SK-N-SH (cell line): Measurements from ENCODE around the gene QSOX2. TPM values are rescaled to one million over a fixed set of nuclear protein-coding genes. Genes with fewer than 3 reads are reported as not detected.

Source experiments
- CTCF ChIA-PET: fragments of 300-600, 350-600 bp; formaldehyde crosslinking; extraction: SDS; loops from one replicate; lab custom pipeline; 2021; lab: Yijun Ruan, JAX
- POLR2A ChIA-PET: fragments of 350-600 bp; sonication (Branson Sonifier 250); formaldehyde crosslinking; extraction: SDS; loops from one replicate; lab custom pipeline; 2020; ENCODE audit warnings: antibody characterized with exemption, inconsistent platforms; lab: Yijun Ruan, JAX
- DNase-seq: peaks from one replicate; pipeline ENCODE4 v3.0.0; 2012
- H2AFZ ChIP-seq: fragments of 200-600 bp; sonication (generic); 2 replicates; pipeline ENCODE4 v1.8.1; 2016; ENCODE audit warnings: antibody characterized with exemption, mild to moderate bottlenecking, low read depth
- H3F3A ChIP-seq: fragments of 200-600 bp; sonication (generic); replicated peaks from 2 replicates; pipeline ENCODE3; 2016; ENCODE audit warnings: antibody characterized with exemption, mild to moderate bottlenecking; ENCODE audit not compliant: insufficient read depth
- H3K27ac ChIP-seq, 2 experiments: fragments of 200-500 bp in 1 of 2; fragments of 200-600 bp in 1 of 2; sonication (Bioruptor generic) in 1 of 2; sonication (generic), shearing (Covaris generic) in 1 of 2; 2 replicates each; pipeline versions ENCODE4 v1.5.1 to v1.6.1; 2014 to 2016; ENCODE audit warnings: low read depth in 2 of 2, inconsistent platforms in 1 of 2, low read length in 1 of 2, mild to moderate bottlenecking in 1 of 2, mixed read lengths in 1 of 2
- H3K27me3 ChIP-seq: fragments of 200-600 bp; sonication (generic), shearing (Covaris generic); 2 replicates; pipeline ENCODE4 v1.6.1; 2016; ENCODE audit warnings: mixed run types; ENCODE audit not compliant: insufficient read depth
- H3K36me3 ChIP-seq, 2 experiments: fragments of 200-500 bp in 1 of 2; fragments of 200-600 bp in 1 of 2; sonication (Bioruptor generic) in 1 of 2; sonication (generic) in 1 of 2; replicated peaks in 1 of 2; 2 replicates each; pipeline versions ENCODE3 to v1.5.1; 2014 to 2016; ENCODE audit warnings: low read length in 1 of 2, mild to moderate bottlenecking in 1 of 2; ENCODE audit not compliant: insufficient read depth in 2 of 2, control insufficient read depth in 1 of 2
- H3K4me1 ChIP-seq, 2 experiments: fragments of 200-500 bp in 1 of 2; fragments of 200-600 bp in 1 of 2; sonication (Bioruptor generic) in 1 of 2; sonication (generic), shearing (Covaris generic) in 1 of 2; 2 replicates each; pipeline versions ENCODE4 v1.5.1 to v1.6.1; 2014 to 2016; ENCODE audit warnings: low read depth in 1 of 2, low read length in 1 of 2, mixed run types in 1 of 2; ENCODE audit not compliant: insufficient read depth in 2 of 2, control insufficient read depth in 1 of 2
- H3K4me2 ChIP-seq: fragments of 200-600 bp; sonication (generic), shearing (Covaris generic); 2 replicates; pipeline ENCODE4 v1.6.1; 2017; ENCODE audit warnings: mixed run types
- H3K4me3 ChIP-seq, 2 experiments: fragments of 200-500 bp in 1 of 2; fragments of 200-600 bp in 1 of 2; sonication (Bioruptor generic) in 1 of 2; sonication (generic), shearing (Covaris generic) in 1 of 2; 2 replicates each; pipeline versions ENCODE4 v1.5.1 to v1.8.1; 2014 to 2016; ENCODE audit warnings: low read depth in 2 of 2, inconsistent platforms in 1 of 2, low read length in 1 of 2, mild to moderate bottlenecking in 1 of 2, mixed read lengths in 1 of 2, moderate library complexity in 1 of 2
- H3K79me2 ChIP-seq: fragments of 200-600 bp; sonication (generic); 2 replicates; pipeline ENCODE4 v1.8.1; 2017; ENCODE audit warnings: mild to moderate bottlenecking; ENCODE audit not compliant: insufficient read depth
- H3K9ac ChIP-seq: fragments of 200-600 bp; sonication (generic); 2 replicates; pipeline ENCODE4 v1.6.1; 2017; ENCODE audit warnings: mixed run types
- H3K9me2 ChIP-seq: fragments of 200-600 bp; sonication (generic); 2 replicates; pipeline ENCODE4 v1.6.1; 2017; ENCODE audit warnings: mixed run types
- H3K9me3 ChIP-seq: fragments of 200-600 bp; sonication (generic); 2 replicates; pipeline ENCODE4 v1.6.1; 2017; ENCODE audit warnings: mixed run types, mild to moderate bottlenecking, moderate library complexity
- H4K20me1 ChIP-seq: fragments of 200-600 bp; sonication (generic); 2 replicates; pipeline ENCODE4 v1.6.1; 2017; ENCODE audit warnings: mild to moderate bottlenecking, mixed run types; ENCODE audit not compliant: insufficient read depth
- FOSL2 ChIP-seq: IDR thresholded peaks from 2 replicates; pipeline ENCODE4 v1.4.0; 2012; ENCODE audit warnings: low read depth, mild to moderate bottlenecking, moderate library complexity, borderline replicate concordance
- FOXM1 ChIP-seq: IDR thresholded peaks from 2 replicates; pipeline ENCODE4 v1.4.0; 2012; ENCODE audit warnings: low read depth, mild to moderate bottlenecking
- GATA2 ChIP-seq: sonication (generic); formaldehyde crosslinking; IDR thresholded peaks from 2 replicates; pipeline ENCODE4 v1.5.0; 2020; ENCODE audit warnings: mild to moderate bottlenecking, missing genetic modification reagents
- IRF3 ChIP-seq: fragments of 150-350 bp; IDR thresholded peaks from 2 replicates; pipeline ENCODE4 v1.6.1; 2016; ENCODE audit warnings: mild to moderate bottlenecking, low read depth, low read length
- MAX ChIP-seq: IDR thresholded peaks from 2 replicates; pipeline ENCODE4 v1.4.0; 2012; ENCODE audit warnings: low read depth
- MEF2A ChIP-seq: IDR thresholded peaks from 2 replicates; pipeline ENCODE4 v1.4.0; 2012; ENCODE audit warnings: low read depth, borderline replicate concordance
- MXI1 ChIP-seq: IDR thresholded peaks from 2 replicates; pipeline ENCODE4 v1.6.1; 2012; ENCODE audit warnings: mild to moderate bottlenecking, low read depth, low read length, improper control_type of control experiment
- NFIC ChIP-seq: IDR thresholded peaks from 2 replicates; pipeline ENCODE4 v1.4.0; 2012; ENCODE audit warnings: borderline replicate concordance
- NRF1 ChIP-seq: IDR thresholded peaks from 2 replicates; pipeline ENCODE4 v1.6.1; 2012; ENCODE audit warnings: low read depth, mild to moderate bottlenecking, low read length
- PBX3 ChIP-seq: IDR thresholded peaks from 2 replicates; pipeline ENCODE4; 2012
- POLR2AphosphoS5 ChIP-seq: IDR thresholded peaks from 2 replicates; pipeline ENCODE4 v1.6.1; 2012; ENCODE audit warnings: low read depth, low read length
- RAD21 ChIP-seq: IDR thresholded peaks from 2 replicates; pipeline ENCODE4 v1.6.1; 2012; ENCODE audit warnings: mild to moderate bottlenecking, low read length
- RCOR1 ChIP-seq: fragments of 150-350 bp; IDR thresholded peaks from 2 replicates; pipeline ENCODE4 v1.6.1; 2017; ENCODE audit warnings: antibody characterized with exemption, low read length
- YY1 ChIP-seq: IDR thresholded peaks from 2 replicates; pipeline ENCODE4 v1.4.0; 2012; ENCODE audit warnings: low read depth, mild to moderate bottlenecking
- ZBTB33 ChIP-seq: IDR thresholded peaks from 2 replicates; pipeline ENCODE4 v1.4.0; 2012; ENCODE audit warnings: low read depth, borderline replicate concordance
- WGBS: methylation state at CpG from one replicate; pipeline ENCODE4 v1.1.6; 2017; ENCODE audit warnings: low lambda C conversion rate; 5-methylcytosine and 5-hydroxymethylcytosine counted together
- polyA plus RNA-seq, 3 experiments: library from polyadenylated mRNA; depleted of rRNA; stranded (reverse); fragments of >200 nt; gene quantifications; 2 replicates each; pipeline ENCODE4 v1.2.3, GENCODE V29; 2012

Gene QSOX2
- polyA plus RNA-seq, 1 of the 3 experiments (the other 2 are of a cell fraction) = 26.6 TPM

- Histone ChIP-seq H3K9me2 (no peaks in the 10 kb centered on the region), H3K4me2 (no peak overlapping the region), H3K4me1 (peaks cover 0 to 15% of the 10 kb centered on the region in 2 experiments; a peak in 1 of 4 replicates), H3K27me3 (peaks cover 20% of the 10 kb centered on the region), H3K36me3 (no peaks in the 10 kb centered on the region), H3F3A (no peaks in the 10 kb centered on the region), H2AFZ (no peak overlapping the region), H3K9me3 (no peaks in the 10 kb centered on the region), H3K4me3 (no peak overlapping the region), H3K27ac (no peak overlapping the region), H3K9ac (no peak overlapping the region), H4K20me1 (no peaks in the 10 kb centered on the region), H3K79me2 (no peaks in the 10 kb centered on the region)
- WGBS = 62% methylated on average over 12 of the region's 13 CpGs
- ChIA-PET CTCF (interaction anchor here (0.8 to 6.3 kb wide), 2 partner anchors 13 to 20 kb away, joined by 3 to 51 read pairs; no protein-coding TSS in a partner anchor), POLR2A (no interaction called here)
- DNase-seq = no peak
- TF ChIP-seq ZBTB33 = no peak
- no peak for TF ChIP-seq MAX
- TF ChIP-seq POLR2AphosphoS5 = no peak
- no peak for TF ChIP-seq MEF2A
- TF ChIP-seq GATA2 (CRISPR knock-in tag) = no peak
- no peak for TF ChIP-seq NFIC
- no peak for TF ChIP-seq RAD21
- TF ChIP-seq YY1 = no peak
- no peak for TF ChIP-seq MXI1
- TF ChIP-seq RCOR1 = no peak
- no peak for TF ChIP-seq IRF3
- no peak for TF ChIP-seq NRF1
- TF ChIP-seq FOXM1 = no peak
- TF ChIP-seq PBX3 = no peak
- TF ChIP-seq FOSL2 = no peak
Observed at GRCh38 chr9:136270173-136270705, 24.6 kb upstream of the QSOX2 start.
